HG03521 (cell line): Measurements from ENCODE around the gene VIM.
"Not testable (repeated sequence)": the region's sequence is repeated elsewhere in the genome, so short reads cannot be mapped to it uniquely, and the experiment has no call there.

Experiments used
- ATAC-seq: cut with Tn5 transposase; IDR thresholded peaks from one replicate; pipeline ENCODE4 v1.9.1; 2021; ENCODE audit warnings: mild to moderate bottlenecking, moderate library complexity; ENCODE audit not compliant: unreplicated experiment

The VIM gene

DNA sequence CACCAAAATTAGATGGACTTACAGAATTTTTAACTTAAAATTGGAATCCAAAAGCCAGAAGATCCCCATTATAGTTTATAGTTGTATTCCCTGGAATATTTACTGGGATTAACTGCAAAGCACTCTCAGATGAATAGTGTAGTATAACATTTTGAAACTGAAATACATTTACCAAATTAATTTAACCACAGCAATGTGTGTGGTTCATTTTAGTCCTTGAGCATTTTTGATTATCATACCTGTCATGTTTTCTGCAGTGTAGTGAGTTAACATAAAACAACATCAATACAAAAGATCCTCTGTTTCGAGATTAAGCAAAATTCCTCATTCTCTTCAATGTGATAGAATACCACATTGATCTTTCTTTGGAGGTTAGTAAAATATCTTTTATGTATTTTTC lies 3.7 kb downstream of the VIM start:
- ATAC-seq: no peak

GRCh38 chr10:17232276-17232960 lies 4.4 kb downstream of the VIM start:
- ATAC-seq: no peak

DNA sequence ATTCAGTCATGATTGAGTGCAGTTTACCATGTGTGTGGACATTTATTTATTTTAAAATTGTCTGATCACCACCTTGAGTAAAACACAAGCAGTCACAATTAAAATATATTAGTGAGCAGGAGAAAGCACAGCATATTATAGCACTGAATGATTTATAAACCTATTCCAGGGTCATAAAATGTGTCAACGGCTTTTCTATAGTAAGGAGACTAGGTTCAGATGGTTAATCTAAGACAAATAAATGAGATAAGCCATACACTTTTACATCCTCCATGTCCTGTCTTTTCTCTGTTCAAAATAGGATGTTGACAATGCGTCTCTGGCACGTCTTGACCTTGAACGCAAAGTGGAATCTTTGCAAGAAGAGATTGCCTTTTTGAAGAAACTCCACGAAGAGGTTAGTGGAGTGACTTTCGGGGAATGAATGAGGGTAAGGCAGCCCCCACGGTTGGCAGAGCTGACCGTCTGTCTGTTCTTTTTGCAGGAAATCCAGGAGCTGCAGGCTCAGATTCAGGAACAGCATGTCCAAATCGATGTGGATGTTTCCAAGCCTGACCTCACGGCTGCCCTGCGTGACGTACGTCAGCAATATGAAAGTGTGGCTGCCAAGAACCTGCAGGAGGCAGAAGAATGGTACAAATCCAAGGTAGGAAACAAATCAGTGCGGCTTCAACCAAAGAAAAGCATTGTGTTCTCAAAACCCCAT lies 5.4 kb downstream of the VIM start:
- no peak for ATAC-seq

GRCh38 chr10:17234431-17234945 lies 6.4 kb downstream of the VIM start:
- no peak for ATAC-seq

- ATAC-seq: no peak
Observed at GRCh38 chr10:17235136-17235535, 7.1 kb downstream of the VIM start.

DNA sequence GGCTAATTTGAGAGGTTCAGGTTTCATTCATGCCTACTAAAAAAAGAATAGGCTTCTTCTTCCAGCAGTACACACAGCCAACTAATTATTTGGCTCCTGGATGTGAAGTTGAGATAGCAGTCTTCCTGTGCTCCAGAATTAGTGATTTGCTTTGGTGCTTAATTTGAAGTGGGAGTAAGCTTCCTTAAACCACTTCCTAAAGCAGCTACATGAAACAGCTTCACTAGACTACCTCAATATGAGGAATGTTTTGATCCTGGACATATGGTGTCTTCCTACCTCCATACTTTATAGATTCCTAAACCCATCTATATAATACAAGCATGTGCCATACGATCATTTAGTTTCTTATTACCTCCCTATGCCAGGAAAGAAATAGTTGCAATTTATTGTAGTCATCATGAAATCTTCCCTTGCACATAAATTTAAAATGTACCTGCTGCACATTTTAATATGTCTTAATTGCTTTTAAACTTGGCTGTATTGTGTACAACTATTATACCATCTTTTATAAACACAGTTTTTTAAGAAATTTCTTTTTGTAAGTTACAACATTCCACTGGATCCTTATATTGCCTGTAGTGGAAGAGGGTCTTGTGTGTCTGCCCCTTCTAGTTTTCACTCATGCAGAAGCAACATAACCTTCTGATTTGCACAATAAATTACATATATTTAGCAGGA lies 8.6 kb downstream of the VIM start:
- ATAC-seq: no peak

GRCh38 chr10:17237149-17237527 lies 9.1 kb downstream of the VIM start:
- ATAC-seq: no peak

DNA sequence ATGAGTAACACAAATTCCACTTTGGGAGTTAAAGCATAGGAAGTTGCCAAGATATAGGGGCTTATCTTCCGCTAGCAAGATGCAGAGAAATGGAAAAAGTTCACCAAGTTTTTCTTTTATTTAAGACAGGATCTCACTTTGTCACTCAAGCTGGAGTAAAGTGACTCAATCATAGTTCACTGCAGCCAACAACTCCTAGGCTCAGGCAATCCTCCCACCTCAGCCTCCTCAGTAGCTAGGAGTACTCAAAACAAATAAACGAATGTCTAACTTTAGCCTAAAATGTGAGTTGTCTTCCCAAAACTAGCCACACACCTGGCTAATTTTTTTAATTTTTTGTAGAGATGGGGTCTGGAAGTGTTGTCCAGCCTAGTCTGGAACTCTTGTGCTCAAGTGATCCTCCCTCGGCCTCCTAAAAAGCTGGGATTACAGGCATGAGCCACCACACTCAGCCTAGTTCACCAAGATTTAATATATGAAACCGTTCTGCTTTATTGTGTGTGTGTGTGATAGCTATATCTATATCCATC lies 9.9 kb downstream of the VIM start:
- ATAC-seq: no peak

- ATAC-seq: no peak
Observed at GRCh38 chr10:17238445-17239291, 10.6 kb downstream of the VIM start.

- no peak for ATAC-seq
Observed at GRCh38 chr10:17239345-17240085, 11.5 kb downstream of the VIM start.

- no peak for ATAC-seq
Observed at GRCh38 chr10:17240096-17240495, 12.1 kb downstream of the VIM start.

DNA sequence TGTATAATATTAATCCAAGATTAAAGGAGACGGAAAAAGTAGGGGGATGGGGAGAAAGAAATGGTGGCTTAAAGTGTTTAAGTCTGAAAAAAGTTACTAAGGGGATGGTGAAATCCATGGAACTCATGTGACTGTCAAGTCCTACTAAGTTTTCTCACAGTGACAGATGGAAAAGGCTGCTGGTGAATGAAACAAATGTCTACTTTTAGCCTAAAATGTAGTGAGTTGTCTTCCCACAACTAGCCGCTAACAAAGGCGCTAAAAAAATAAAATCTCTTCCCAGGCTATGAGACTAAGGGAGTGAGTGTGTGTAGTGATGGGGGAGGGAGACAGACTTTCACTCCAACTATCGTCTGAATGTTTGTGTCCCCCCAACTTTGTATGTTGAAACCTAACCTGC lies 12.6 kb downstream of the VIM start:
- no peak for ATAC-seq

DNA sequence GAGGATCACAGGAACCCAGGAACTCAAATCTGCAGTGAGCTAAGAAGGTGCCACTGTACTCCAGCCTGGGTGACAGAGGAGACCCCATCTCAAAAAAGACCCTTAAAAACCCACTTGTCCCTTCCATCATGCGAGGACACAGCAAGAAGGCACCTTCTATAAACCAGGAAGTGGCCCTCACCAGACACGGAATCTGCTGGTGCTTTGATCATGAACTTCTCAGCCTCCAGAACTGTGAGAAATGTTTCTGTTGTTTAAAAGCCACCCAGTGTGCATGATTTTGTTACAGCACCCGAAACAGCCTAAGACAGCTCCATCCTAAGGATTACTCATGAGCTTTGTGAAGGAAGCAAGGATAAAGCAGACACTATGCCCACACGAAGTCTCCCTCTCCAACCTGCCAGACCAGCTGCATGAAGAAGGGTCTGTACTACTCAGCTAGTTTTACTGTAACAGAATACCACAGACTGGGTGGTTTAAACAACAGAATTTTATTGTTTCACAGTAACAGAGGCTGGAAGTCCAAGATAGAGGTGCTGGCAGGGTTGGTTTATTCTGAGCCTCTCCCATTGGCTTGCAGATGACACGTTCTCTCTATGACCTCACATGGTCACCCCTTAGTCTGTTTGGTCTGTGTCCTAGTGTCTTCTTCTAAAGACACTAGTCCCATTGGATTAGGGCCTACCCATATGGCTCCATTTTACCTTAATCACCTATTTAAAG lies 13.7 kb downstream of the VIM start:
- no peak for ATAC-seq

GRCh38 chr10:17244700-17245365 lies 16.8 kb downstream of the VIM start:
- no peak for ATAC-seq

DNA sequence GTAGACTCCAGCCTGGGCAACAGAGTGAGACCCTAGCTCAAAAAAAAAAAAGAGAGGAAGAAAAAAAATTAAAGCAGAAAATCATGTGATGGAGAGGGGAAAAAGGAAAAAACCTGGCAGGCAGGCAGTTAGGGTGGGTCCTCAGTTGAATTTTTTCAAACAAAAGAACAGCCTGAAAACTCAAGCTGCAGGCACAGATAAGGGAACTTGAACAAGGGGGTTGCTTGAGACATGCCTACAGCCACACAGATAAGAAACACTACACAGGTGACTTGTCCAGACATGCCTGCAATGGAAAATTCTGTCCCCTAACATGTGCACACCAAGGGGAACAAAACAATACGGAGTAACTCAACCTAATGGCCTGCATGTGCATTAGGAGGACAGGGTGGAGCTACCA lies 19.2 kb downstream of the VIM start:
- no peak for ATAC-seq

- ATAC-seq: no peak
Observed at GRCh38 chr10:17248964-17249363, 20.9 kb downstream of the VIM start.

DNA sequence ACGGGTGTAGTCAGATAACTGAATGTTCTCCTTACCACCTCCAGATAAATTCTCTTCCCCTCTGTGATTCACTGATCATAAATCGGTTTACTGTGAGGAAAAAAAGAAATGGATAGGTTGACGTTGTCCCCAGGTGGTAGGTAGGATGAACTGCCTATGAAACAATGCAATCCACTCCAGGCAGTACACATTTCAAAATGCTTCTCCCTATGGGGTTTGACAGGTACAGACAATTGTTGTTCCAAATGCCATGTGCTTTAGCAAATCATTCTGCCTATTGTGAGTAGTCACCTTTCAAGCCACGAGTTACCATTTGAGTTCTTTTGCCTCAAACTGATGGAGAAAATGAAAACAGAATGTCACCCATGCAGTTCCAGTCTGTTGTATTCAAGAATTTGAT lies 21.8 kb downstream of the VIM start:
- ATAC-seq: no peak

- no peak for ATAC-seq
Observed at GRCh38 chr10:17250736-17251135, 22.7 kb downstream of the VIM start.

DNA sequence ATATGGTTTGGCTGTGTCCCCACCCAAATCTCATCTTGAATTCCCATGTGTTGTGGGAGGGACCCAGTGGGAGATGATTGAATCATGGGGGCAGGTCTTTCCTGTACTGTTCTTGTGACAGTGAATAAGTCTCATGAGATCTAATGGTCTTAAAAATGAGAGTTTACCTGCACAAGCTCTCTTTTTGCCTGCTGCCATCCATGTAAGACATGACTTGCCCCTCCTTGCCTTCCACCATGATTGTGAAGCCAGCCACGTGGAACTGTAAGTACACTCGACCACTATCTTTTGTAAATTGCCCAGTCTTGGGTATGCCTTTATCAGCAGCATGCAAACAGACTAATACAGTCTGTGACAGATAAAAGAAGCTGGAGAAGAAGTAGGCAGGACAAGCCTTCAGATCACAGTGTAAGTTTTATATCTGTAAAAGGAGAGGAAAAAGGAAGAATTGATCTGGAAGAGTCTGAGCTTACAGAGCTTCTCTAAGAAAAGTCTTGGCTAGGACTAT lies 26.6 kb downstream of the VIM start:
- not testable (repeated sequence) for ATAC-seq
